SIG-M5 treated with dmso at 0.1 percent for 504 hours (cell line): ENCODE data around the gene PALLD.
"Not testable (repeated sequence)": the region's sequence is repeated elsewhere in the genome, so short reads cannot be mapped to it uniquely, and the experiment has no call there.

Experiments used
- DNase-seq: peaks from one replicate; lab custom pipeline; 2025; ENCODE audit not compliant: unreplicated experiment; lab: John Stamatoyannopoulos, UW

PALLD gene

GRCh38 chr4:168724243-168724642 is 227.4 kb downstream of the PALLD start:
- DNase-seq, result no peak

GRCh38 chr4:168724686-168725411 is 228.0 kb downstream of the PALLD start:
- DNase-seq, result no peak

GRCh38 chr4:168725930-168726329 is 229.1 kb downstream of the PALLD start:
- DNase-seq, result no peak

GRCh38 chr4:168727181-168727580 is 230.3 kb downstream of the PALLD start:
- not testable (repeated sequence) for DNase-seq

GRCh38 chr4:168731006-168731636 is 234.3 kb downstream of the PALLD start:
- DNase-seq, result no peak

- DNase-seq, result no peak
These were observed 235.0 kb downstream of the PALLD start for GRCh38 chr4:168731706-168732414.

GRCh38 chr4:168732714-168733113 is 235.9 kb downstream of the PALLD start:
- no peak for DNase-seq

- no peak for DNase-seq
These were observed 238.1 kb downstream of the PALLD start for GRCh38 chr4:168734703-168735678.

GRCh38 chr4:168735735-168736134 is 238.9 kb downstream of the PALLD start:
- no peak for DNase-seq

GRCh38 chr4:168736860-168737805 is 240.3 kb downstream of the PALLD start:
- DNase-seq, result no peak

- DNase-seq, result no peak
These were observed 240.9 kb downstream of the PALLD start for GRCh38 chr4:168737806-168738172.

- DNase-seq, result no peak
These were observed 243.0 kb downstream of the PALLD start for GRCh38 chr4:168739886-168740285.

GRCh38 chr4:168740691-168741090 is 243.8 kb downstream of the PALLD start:
- no peak for DNase-seq

- no peak for DNase-seq
These were observed 244.7 kb downstream of the PALLD start for GRCh38 chr4:168741281-168742173.

- DNase-seq, result no peak
These were observed 246.3 kb downstream of the PALLD start for GRCh38 chr4:168743131-168743530.

GRCh38 chr4:168743601-168744000 is 246.7 kb downstream of the PALLD start:
- no peak for DNase-seq

- no peak for DNase-seq
These were observed 247.2 kb downstream of the PALLD start for GRCh38 chr4:168744021-168744420.

GRCh38 chr4:168748807-168749206 is 252.0 kb downstream of the PALLD start:
- no peak for DNase-seq
